ENCODE measurements around the gene DNAJC28.
"Not testable (repeated sequence)": the region's sequence is repeated elsewhere in the genome, so short reads cannot be mapped to it uniquely, and the experiment has no call there.

The DNAJC28 gene

GRCh38 chr21:33491373-33492102 lies at the start of gene DNAJC28:
TSS of gene DNAJC28 (minus strand) at chr21:33491716. CDS start at chr21:33489393, 2,323 bp downstream.
- peak; percentile 95 for DNase-seq

DNA sequence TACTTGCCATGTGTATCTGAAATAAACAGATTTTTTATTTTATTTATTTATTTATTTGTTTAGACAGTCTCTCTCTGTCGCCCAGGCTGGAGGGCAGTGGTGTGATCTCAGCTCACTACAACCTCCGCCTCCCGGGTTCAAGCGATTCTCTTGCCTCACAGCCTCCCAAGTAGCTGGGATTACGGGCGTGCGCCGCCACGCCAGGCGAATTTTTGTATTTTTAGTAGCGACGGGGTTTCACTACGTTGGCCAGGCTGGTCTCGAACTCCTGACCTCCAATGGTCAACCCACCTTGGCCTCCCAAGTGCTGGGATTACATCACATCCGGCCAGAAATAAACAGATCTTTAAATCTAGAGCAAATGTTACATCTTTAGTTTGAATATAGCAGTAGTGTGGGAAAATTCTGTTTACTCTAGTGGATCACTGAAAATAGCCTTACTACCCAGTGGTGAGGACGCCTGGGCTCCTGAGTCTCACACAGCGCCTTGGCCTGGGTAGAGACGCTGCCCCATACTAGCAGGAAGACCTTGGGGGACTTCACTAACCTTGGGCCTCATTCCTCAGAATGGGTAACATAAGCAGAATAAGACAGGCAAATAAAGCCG lies 49.7 kb upstream of the DNAJC28 start:
- DNase-seq: no peak

GRCh38 chr21:33540711-33541104 lies 49.2 kb upstream of the DNAJC28 start:
- no peak for DNase-seq

DNA sequence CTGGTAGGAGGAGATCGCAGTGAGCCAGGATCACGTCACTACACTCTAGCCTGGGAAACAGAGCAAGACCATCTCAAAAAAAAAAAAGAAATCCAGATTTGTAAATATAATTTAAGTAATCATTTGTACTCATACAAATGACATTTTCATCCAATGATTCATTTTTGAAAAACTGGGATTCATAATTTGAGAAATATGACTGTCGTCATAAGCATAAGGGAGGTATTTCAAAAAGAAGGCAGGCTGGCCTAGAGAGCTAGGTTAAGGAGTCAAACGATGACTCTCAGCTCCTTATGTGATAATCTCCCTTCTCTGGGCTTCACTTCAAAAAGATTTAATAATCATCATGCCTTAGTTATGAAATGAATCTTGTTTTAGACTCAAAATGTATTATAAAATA lies 48.1 kb upstream of the DNAJC28 start:
- peak; percentile 23 for DNase-seq

- DNase-seq: no peak
Measured at GRCh38 chr21:33537212-33537611, 45.7 kb upstream of the DNAJC28 start.

DNA sequence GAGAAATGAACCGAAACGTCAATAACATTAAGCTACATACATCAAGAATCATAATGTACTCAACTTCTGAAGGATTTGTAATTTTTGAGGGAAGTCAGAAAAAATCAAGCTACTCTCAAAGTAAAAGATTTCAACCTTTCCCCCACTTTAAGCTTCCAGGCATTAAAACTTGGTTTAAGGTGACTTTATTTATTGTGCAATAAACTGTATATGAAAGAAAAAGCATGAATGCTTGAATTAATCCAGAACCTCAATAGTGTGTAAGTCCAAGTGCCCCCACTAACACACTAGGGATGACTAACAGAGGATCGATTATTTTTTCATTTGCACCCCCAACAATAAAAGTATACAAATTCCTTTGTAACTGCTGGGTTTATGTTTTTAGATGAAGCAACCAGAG lies 39.5 kb upstream of the DNAJC28 start:
- no peak for DNase-seq

- DNase-seq: no peak
Measured at GRCh38 chr21:33522953-33523349, 31.4 kb upstream of the DNAJC28 start.

DNA sequence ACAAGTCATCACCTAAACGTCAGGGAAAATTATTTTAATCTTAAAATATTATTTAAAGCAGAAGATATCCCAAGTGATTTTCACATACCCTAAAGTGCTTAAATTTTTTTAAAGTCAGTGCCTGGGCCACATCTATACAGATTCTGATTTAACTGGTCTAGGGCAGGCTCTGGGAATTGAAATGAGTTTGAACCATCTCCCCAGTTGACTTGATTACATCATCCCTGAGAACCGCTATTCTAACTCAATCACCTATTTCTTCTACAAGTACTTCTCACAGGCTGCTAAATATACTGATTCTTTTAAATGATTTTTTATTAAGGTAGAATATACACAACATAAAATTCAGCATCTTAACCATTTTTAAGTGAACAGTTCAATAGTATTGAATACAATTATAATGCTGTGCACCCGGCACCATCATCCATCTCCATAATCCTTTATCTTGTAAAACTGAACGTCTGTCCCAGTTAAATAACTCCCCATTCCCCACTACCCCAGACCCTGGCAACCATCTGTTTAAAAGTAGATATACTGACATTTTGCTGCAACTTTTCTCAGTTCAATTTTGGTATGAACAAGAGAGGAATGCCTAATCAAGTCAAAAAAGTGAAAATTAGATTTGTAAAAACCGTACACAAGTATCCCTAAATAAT lies 30.9 kb upstream of the DNAJC28 start:
- no peak for DNase-seq

GRCh38 chr21:33518899-33519298 lies 27.4 kb upstream of the DNAJC28 start:
- no peak for DNase-seq

DNA sequence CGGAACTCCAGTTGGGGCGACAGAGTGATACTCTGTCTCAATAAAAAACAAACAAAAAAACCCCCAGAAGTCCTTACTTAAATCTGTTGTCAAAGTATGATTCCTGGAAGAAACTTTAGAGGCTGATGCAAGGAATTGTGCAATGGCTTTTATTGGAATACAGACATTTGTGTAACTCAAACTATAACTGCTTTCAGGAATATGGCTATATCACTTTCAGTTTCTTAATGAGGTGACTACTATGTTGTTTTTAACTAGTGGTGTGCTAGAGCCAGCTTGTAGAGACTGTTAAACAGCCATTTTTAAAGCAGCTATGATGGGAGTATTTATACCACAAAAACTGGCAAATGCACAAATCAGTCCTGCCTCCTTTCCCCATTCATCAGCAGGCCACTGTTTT lies 22.7 kb upstream of the DNAJC28 start:
- peak; percentile 86 for DNase-seq

DNA sequence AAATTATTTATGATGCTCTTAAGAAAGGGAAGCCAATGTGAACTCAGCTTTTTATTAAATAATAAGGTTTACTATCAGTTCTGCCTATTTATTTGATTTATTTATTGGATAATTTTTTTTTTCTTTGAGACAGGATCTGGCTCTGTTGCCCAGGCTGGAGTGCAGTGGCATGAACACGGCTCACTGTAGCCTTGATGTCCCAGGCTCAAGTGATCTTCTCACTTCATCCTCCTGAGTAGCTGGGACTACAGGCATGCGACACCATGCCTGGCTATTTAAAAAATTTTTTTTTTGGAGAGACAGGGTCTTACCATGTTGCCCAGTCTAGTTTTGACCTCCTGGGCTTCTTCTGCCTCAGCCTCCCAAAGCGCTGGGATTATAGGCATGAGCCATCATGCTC lies 21.0 kb upstream of the DNAJC28 start:
- no peak for DNase-seq

- no peak for DNase-seq
Measured at GRCh38 chr21:33511639-33512038, 20.1 kb upstream of the DNAJC28 start.

- DNase-seq: no peak
Measured at GRCh38 chr21:33510826-33511225, 19.3 kb upstream of the DNAJC28 start.

DNA sequence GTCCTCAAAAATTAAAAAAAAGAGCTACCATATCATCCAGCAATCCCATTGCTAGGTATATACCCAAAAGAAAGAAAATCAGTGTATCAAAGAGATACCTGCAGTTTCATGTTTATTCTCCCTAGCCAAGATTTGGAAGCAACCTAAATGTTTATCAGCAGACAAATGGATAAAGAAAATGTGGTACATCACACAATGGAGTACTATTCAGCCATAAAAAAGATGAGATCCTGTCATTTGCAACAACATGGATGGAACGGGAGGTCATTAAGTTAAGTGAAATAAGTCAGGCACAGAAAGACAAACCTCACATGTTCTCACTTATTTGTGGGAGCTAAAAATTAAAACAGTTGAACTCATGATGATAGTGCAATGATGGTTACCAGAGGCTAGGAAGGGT lies 15.5 kb upstream of the DNAJC28 start:
- not testable (repeated sequence) for DNase-seq

DNA sequence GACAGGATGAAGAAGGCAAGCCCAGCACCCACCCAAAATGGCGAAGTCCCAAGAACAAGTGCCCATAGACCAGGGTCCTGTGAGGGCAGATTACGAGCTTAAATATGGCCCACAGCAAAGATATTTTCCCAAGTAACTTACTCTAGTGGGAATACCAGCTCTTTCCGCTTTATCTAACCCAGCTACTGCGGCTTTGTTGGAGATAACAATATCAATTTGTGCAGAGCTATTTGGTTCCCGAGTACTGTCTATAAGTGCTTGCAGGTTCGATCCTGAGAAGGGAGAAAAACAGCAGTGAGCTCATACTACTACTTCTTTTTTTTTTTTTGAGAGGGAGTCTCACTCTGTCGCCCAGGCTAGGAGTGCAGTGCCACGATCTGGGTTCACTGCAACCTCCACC lies 14.3 kb upstream of the DNAJC28 start:
- no peak for DNase-seq

- DNase-seq: no peak
Measured at GRCh38 chr21:33496345-33496744, 4.8 kb upstream of the DNAJC28 start.

DNA sequence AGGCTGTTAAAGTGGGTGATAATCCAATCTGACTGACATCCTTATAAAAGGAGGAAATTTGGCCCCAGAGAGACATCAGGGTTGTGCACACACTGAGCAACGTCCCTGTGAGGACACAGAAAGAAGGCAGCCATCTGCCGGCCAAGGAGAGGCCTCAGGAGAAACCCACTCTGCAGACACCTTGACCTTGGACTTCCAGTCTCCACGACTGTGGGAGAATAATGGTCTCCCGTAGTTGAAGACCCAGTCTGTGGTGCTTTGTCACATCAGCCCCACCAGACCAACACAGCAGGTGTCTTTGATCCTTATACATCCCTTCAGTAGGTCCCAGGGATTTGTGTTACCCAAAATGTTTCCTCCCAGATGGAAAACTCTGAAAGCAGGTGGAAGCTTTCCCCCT lies 4.2 kb upstream of the DNAJC28 start:
- no peak for DNase-seq

DNA sequence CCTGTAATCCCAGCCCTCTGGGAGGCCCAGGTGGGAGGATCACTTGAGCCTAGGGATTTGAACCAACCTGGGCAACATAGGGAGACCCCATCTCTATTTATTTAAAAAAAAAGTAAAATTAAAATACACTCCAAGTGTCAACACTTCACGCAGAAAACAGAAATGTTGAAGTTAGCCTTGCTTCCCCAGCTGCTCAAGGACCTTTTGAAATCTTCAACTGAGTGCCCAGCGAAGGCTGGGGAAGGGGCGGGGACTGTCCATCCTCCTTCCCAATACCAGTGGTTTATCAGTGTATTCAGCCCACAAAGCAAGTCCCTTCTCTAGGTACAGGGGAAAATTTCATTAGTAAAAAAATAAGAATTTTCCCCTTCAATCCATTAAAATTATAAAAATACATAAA lies 2.2 kb upstream of the DNAJC28 start:
- DNase-seq: no peak

DNA sequence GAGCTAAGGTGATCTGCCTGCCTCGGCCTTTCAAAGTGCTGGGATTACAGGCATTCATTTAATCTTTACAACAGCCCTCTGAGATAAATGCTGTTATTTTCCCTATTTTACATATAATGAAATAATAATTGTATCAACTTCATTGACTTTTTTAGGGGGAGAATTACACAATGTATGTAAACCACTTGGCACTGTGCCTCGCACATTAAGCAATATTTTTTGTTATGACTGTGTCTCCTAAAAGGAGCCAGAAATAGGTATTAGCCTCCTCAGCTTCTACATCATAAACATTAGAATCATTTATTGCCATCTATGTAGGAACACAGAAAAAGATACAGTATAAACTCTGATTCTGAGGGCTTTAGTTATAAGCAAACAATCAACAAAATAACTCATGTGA lies 1.1 kb upstream of the DNAJC28 start:
- peak; percentile 57 for DNase-seq

- DNase-seq: peak; percentile 12
Measured at GRCh38 chr21:33490991-33491372, 534 bp downstream of the DNAJC28 start.

DNA sequence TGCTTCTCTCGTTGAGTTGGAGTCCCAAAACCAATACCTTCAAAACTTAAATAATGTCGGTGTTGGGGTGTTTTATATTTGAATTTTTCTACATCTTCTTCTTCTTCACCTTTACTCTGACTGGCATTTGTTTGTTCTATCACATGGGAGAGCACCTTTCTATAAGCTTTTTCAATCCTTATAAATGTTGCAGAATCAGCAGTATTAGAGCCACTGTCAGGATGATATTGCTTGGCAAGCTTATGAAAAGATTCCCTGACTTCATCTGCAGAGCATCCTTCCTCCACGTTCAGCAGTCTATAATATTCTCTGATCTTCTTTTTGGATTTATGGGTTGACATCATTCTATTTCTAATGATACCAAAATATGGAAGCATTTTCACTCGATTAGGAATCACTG lies 2.6 kb downstream of the DNAJC28 start:
- no peak for DNase-seq

- no peak for DNase-seq
Measured at GRCh38 chr21:33487996-33488395, 3.5 kb downstream of the DNAJC28 start.

GRCh38 chr21:33481314-33481943 lies 10.1 kb downstream of the DNAJC28 start:
- no peak for DNase-seq

All from suppressor macrophage treated with lipopolysaccharide for 4 hours (primary cell).